Neural progenitor cell (in vitro differentiated cells): ENCODE measurements around the gene B4GALNT3.

Experiments used
- EZH2 ChIP-seq: fragments of 200-600 bp; sonication (generic); IDR thresholded peaks from 2 replicates; pipeline ENCODE4 v1.6.1; 2017; ENCODE audit warnings: antibody characterized with exemption, mild to moderate bottlenecking, moderate library complexity
- TF ChIP-seq, protein P1 (sequence below): fragments of 200-600 bp; sonication (generic); IDR thresholded peaks from 2 replicates; pipeline ENCODE4 v1.5.1; 2017; ENCODE audit warnings: antibody characterized with exemption, mild to moderate bottlenecking

DNA sequence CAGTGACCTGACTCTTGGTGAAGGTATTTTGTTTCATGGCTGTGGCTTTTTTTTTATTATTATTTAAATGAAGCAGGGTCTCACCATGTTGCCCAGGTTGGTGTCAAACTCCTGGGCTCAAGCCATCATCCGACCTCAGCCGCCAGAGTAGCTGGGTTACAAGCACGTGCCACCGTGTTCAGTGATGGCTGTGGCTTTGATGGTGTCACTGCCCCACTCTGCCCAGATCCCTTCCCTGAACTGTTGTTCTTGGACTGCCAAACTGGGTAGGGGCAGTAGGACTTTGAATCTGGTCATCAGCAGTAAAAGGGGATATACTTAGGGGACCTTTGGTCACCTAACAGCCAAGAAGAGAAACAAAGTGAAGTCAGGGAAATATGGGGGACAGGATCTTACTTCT lies 19.4 kb downstream of the B4GALNT3 start:
- TF ChIP-seq, protein P1, sequence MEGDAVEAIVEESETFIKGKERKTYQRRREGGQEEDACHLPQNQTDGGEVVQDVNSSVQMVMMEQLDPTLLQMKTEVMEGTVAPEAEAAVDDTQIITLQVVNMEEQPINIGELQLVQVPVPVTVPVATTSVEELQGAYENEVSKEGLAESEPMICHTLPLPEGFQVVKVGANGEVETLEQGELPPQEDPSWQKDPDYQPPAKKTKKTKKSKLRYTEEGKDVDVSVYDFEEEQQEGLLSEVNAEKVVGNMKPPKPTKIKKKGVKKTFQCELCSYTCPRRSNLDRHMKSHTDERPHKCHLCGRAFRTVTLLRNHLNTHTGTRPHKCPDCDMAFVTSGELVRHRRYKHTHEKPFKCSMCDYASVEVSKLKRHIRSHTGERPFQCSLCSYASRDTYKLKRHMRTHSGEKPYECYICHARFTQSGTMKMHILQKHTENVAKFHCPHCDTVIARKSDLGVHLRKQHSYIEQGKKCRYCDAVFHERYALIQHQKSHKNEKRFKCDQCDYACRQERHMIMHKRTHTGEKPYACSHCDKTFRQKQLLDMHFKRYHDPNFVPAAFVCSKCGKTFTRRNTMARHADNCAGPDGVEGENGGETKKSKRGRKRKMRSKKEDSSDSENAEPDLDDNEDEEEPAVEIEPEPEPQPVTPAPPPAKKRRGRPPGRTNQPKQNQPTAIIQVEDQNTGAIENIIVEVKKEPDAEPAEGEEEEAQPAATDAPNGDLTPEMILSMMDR = no peak
- TF ChIP-seq EZH2 = no peak
